ENCODE data around the gene IKBKE.
A peak's percentile ranks its signal among the peaks of the same experiment; 100 is the strongest.

Gene IKBKE

DNA sequence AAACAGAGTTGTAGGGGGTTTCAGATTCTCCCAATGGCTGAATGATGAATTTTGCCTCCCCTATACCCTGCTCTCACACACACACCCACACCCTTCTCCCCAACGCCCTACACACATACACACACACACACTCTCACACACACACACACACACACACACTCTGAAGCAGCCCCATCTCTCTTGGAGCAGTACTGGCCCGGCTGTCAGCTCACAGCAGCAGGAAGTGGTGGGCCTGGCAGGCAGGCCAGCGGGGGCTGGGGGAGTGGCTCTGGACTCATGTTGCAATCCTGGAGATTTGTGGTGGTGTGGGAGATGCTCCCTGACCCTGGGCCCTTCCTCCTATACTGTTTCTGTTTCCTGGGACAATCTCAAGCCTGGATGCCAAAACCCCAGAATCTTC lies 2.2 kb downstream of the IKBKE start:
- TF ChIP-seq GATA3 (IDR thresholded peaks at IDR 0.05; ENCODE audit: low read depth, low read length) (no peak), GATA2 (IDR thresholded peaks at IDR 0.05; ENCODE audit: low read depth, low read length) (no peak)

DNA sequence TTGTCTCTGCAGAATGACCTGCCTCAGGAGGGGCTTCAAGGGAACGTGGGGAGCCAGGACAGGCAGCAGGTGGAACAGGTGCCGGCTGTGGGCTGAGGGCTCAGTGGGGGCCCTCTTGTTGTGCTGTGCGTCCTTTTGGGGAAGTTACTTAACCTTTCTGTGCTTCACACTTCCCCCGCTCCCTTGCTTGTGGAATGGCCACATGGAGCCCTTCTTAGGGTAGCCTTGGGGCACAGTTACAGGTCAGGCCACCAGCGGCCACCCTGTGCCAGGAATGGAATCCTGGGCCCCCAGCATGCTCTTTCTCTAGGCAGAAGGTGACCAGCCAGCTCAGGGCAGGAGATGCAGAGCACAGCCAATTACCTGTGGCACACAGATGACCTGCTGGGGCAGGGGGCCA lies 2.6 kb downstream of the IKBKE start:
- no peak for TF ChIP-seq GATA2 (IDR thresholded peaks at IDR 0.05; ENCODE audit: low read depth, low read length)
- no peak for TF ChIP-seq GATA3 (IDR thresholded peaks at IDR 0.05; ENCODE audit: low read depth, low read length)

DNA sequence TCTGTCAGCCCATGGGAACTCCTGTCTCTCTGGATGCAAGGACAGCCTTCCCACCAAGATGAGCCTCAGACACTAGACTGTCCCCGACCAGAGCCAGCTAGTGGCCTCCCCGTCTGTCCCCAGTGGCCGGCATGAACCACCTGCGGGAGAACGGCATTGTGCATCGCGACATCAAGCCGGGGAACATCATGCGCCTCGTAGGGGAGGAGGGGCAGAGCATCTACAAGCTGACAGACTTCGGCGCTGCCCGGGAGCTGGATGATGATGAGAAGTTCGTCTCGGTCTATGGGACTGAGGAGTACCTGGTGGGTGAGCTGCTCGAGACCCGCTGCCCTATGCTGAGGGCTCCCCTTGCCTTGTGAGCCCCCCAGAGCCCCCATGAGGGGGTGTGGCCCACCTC lies 5.8 kb downstream of the IKBKE start:
- TF ChIP-seq GATA2 (IDR thresholded peaks at IDR 0.05; ENCODE audit: low read depth, low read length) (no peak), GATA3 (IDR thresholded peaks at IDR 0.05; ENCODE audit: low read depth, low read length) (no peak)

DNA sequence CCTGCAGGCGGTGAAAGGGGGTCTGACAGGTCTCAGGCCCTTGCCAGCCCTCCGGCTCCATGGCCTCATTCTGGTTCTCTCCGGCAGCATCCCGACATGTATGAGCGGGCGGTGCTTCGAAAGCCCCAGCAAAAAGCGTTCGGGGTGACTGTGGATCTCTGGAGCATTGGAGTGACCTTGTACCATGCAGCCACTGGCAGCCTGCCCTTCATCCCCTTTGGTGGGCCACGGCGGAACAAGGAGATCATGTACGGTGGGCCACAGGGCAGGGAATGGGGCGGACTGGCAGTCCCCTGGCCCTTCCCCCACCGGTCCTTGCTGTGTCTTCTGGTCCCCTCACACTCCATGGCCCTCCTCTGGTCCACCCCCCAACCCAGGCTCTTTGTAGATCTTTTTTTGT lies 6.3 kb downstream of the IKBKE start:
- no peak for TF ChIP-seq GATA3 (IDR thresholded peaks at IDR 0.05; ENCODE audit: low read depth, low read length)
- TF ChIP-seq GATA2 (IDR thresholded peaks at IDR 0.05; ENCODE audit: low read depth, low read length): no peak

DNA sequence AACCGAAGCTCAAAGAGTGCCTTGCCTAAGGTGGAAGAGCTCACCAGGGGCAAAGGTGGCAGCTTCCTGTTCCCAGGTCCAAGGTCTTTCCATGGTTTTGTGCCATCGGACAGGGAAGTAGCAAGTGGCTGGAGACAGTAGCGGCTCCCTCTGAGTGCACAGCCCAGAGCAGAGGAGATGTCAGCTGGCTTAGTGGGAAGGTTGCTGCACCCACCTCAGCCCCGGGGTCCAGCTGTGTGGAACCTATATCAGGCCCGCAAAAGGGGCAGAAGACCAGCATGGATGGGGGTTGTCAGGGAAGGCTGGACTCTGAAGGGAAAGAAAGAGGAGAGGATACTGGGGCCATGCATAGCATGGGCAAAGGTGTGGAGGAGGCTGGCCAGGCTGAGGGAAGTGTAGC lies 6.8 kb downstream of the IKBKE start:
- TF ChIP-seq GATA3 (IDR thresholded peaks at IDR 0.05; ENCODE audit: low read depth, low read length) (no peak), GATA2 (IDR thresholded peaks at IDR 0.05; ENCODE audit: low read depth, low read length) (no peak)

DNA sequence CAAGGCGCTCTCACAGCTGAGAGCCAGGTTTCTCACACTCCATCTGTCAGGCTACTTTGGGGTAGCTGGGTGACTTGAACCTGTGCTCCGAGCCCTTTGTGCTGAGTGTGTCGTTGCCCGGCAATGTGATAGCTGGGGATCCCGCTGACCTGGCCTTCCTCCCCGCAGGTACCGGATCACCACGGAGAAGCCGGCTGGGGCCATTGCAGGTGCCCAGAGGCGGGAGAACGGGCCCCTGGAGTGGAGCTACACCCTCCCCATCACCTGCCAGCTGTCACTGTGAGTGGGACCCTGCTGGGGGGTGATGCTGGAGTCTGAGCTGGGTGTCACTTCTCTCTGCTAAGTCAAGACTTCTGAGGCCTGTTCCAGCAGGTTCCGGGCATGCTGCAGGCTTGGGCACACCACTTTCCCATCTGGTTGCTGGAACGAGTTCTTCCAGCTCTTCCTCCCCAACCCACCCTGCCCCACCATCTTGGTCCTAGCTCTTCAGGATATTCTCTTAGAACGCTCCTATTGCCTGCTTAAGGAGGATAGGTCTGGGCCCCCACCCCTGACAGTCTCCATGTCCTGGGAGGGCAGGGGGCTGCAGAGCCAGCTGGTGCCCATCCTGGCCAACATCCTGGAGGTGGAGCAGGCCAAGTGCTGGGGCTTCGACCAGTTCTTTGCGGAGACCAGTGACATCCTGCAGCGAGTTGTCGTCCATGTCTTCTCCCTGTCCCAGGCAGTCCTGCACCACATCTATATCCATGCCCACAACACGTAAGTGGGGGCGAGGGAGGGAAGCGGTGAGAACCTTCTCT lies 7.5 kb downstream of the IKBKE start:
- TF ChIP-seq GATA3 (IDR thresholded peaks at IDR 0.05; ENCODE audit: low read depth, low read length) (no peak), GATA2 (IDR thresholded peaks at IDR 0.05; ENCODE audit: low read depth, low read length) (no peak)

DNA sequence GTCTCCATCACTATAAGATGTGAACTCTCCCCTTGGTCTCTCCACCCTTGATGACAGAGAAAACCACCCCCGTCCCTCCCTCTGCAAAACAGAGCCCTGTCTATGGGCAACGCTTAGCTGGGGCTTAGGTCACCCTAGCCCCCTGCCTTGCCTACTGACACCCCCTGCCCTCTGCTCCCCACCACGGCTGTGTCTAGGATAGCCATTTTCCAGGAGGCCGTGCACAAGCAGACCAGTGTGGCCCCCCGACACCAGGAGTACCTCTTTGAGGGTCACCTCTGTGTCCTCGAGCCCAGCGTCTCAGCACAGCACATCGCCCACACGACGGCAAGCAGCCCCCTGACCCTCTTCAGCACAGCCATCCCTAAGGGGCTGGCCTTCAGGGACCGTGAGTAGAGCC lies 8.5 kb downstream of the IKBKE start:
- TF ChIP-seq GATA2 (IDR thresholded peaks at IDR 0.05; ENCODE audit: low read depth, low read length) (no peak), GATA3 (IDR thresholded peaks at IDR 0.05; ENCODE audit: low read depth, low read length) (no peak)

DNA sequence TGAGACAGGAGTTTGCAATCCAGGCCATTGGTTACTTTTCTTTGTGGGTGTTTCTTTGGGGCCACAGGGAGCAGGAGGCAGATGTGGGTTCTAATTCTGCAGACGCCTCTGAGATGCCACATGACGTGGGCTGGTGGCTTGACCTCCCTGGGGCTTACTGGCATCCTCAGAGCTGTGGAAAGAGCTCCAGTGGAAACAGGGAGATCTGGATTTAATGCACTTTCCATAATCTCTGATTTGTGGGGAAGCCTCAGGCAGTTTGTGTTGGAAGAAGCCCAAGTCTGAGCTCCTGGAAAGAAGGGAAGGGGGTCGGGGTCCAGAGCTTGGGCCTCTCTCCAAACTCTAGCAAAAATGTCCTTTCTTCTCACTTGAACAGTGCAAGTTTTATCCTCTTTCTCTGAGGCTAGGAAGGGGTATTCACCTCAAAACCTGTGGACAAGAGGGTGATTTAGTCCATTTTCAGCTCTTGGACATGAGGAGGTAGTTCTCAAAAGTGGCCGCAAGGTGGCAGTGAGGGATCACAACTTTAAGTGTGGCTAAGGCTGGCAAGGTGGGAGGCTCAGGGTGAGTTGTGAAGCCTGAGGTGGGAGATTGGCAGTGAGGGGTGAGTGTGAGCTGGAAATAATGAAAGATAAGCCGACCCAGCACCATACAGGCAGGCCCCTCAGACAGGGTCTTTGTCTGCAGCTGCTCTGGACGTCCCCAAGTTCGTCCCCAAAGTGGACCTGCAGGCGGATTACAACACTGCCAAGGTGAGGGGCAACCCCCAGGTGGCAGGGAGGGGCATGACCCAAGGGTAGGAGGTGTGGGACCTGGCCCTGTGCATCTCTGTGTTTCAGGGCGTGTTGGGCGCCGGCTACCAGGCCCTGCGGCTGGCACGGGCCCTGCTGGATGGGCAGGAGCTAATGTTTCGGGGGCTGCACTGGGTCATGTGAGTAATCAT lies 9.2 kb downstream of the IKBKE start:
- no peak for TF ChIP-seq GATA3 (IDR thresholded peaks at IDR 0.05; ENCODE audit: low read depth, low read length)
- TF ChIP-seq GATA2 (IDR thresholded peaks at IDR 0.05; ENCODE audit: low read depth, low read length): peak; percentile 55

DNA sequence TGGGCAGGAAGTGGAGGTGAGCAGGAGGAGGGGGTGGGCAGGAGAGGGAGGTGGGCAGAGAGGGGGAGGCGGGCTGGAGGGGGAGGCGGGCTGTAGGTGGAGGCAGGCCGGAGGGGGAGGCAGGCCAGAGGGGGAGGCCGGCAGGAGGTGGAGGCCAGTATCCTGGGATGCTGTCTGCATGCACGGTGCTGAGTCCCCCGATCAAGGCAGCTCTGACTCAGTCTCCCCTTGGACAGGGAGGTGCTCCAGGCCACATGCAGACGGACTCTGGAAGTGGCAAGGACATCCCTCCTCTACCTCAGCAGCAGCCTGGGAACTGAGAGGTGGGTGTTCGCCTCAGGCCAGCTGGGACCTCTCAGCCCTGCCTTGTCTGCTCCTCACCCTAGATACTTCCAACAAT lies 9.9 kb downstream of the IKBKE start:
- TF ChIP-seq GATA2 (IDR thresholded peaks at IDR 0.05; ENCODE audit: low read depth, low read length): no peak
- no peak for TF ChIP-seq GATA3 (IDR thresholded peaks at IDR 0.05; ENCODE audit: low read depth, low read length)

DNA sequence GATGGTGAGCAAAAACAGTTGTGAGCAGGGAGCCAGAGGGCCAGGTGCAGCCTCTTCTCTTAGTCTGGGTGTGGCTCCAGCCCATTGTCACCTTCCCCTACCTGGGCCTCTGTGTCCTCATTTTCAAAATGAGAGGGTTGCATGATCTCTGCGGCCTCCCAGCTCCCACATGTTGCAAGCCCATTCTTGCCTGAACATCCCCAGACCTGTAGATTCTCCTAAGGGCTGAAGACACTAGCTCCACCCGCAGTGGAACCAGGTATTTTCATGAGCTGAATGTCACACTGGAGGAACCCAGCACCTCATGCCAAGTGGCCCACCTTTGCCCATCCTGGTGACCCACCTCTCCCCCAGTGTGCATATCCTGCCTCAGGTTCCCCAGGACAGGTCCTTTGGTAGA lies 12.3 kb downstream of the IKBKE start:
- TF ChIP-seq GATA3 (IDR thresholded peaks at IDR 0.05; ENCODE audit: low read depth, low read length) (no peak), GATA2 (IDR thresholded peaks at IDR 0.05; ENCODE audit: low read depth, low read length) (no peak)

DNA sequence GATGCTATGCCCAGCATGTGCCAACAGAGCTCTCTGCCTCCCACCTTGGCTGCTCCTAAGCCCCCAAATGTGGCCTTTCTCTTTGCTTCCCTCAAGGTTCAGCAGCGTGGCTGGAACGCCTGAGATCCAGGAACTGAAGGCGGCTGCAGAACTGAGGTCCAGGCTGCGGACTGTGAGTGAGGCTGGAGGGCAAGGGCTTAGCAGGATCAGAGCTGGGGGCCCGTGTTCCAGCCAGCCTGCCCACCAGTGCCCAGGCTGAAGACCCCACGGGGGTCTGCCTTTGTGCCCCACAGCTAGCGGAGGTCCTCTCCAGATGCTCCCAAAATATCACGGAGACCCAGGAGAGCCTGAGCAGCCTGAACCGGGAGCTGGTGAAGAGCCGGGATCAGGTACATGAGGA lies 14.6 kb downstream of the IKBKE start:
- TF ChIP-seq GATA2 (IDR thresholded peaks at IDR 0.05; ENCODE audit: low read depth, low read length): no peak
- no peak for TF ChIP-seq GATA3 (IDR thresholded peaks at IDR 0.05; ENCODE audit: low read depth, low read length)

DNA sequence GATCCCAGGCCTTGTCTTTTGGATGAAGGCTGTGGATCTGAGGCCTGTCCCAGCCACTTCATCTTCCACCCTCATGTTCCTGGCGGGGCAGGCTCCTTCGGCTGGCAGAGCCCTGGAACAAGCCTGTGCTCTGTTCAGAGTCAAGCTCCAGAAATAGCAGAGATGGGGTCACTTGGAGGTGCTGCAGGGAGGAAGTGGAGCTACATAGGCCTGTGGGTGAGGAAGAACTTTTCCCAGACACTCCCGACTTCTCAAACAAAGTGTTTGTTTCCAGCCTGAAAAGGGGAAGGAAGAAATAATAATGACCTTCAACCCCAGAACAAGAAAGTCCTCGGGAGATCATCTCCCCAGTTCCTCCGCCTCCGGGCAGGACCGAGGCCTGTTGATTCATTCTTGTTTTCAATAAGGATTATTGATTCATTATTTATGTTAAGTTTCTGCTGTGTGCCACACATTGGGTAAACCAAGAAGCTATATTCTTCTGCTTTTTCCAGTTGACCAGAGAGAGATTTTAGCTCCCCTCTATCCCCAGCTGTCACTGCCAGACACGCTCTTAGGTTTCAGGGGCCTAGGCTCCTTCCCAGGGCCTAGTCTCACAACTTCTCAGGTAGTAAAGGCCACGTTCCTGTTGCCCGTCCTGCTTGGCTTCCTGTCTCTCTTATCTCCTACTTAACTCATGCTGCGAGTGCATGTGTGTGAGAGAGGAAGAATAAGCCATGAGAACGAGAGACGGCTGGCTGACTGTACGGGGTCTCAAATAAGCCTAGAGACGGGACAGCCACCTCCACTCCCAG lies 16.9 kb downstream of the IKBKE start:
- no peak for TF ChIP-seq GATA3 (IDR thresholded peaks at IDR 0.05; ENCODE audit: low read depth, low read length)
- TF ChIP-seq GATA2 (IDR thresholded peaks at IDR 0.05; ENCODE audit: low read depth, low read length): no peak

DNA sequence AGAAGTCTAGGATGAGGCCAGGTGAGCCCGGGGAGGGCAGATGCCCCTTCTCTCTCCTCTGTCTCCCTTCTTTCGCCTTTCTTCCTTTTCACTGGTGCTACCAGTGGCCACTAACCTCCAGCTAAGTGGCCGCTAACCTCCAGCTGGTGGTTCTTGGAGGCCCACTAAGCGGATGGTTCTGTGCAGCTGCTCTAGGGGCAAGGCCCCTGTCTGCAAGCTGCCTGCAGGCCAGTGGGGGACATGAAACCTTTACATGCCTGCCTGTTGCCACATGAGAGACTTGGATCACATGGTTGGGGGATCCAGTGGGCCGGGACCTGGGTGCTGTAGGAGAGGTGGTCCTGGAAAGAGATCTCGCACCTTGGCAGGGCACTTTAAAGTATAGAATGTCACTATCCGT lies 17.7 kb downstream of the IKBKE start:
- TF ChIP-seq GATA2 (IDR thresholded peaks at IDR 0.05; ENCODE audit: low read depth, low read length): no peak
- TF ChIP-seq GATA3 (IDR thresholded peaks at IDR 0.05; ENCODE audit: low read depth, low read length): no peak

DNA sequence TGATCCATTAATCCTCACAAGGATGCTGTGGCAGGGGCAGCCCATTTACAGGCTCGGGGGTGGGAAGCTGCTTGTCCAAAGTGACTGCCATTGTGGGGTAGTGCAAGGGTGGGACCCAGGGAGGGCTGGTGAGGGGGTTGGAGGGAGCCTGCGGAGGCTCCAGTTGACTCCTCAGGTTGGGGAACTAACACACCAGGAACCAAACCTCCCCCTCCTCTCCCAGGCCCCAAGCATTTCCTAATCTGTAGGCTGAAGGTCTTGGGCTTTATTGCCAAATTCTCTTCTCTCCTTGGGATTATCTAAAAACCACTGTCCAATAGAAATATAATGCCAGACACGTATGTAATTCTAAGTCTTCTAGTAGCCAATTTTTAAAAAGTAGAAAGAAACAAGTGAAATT lies 18.2 kb downstream of the IKBKE start:
- TF ChIP-seq GATA2 (IDR thresholded peaks at IDR 0.05; ENCODE audit: low read depth, low read length): no peak
